Activated CD4-positive, CD25-positive, alpha-beta regulatory T cell treated with anti-CD3 and anti-CD28 coated beads, Interleukin-2, amount 50 U/mL, for 16 hours (primary cell): Measurements from ENCODE around the gene ARSB.

Experiments
- DNase-seq: peaks from one replicate; pipeline ENCODE4 v3.0.0-alpha.2; 2020; ENCODE audit warnings: low read depth, low spot score

ARSB gene

GRCh38 chr5:78837836-78838235 is 147.3 kb downstream of the ARSB start:
- DNase-seq: no peak

GRCh38 chr5:78835176-78835575 is 149.9 kb downstream of the ARSB start:
- DNase-seq: no peak

GRCh38 chr5:78833284-78833683 is 151.8 kb downstream of the ARSB start:
- no peak for DNase-seq

- no peak for DNase-seq
These were observed 154.5 kb downstream of the ARSB start for GRCh38 chr5:78830528-78831046.

DNA sequence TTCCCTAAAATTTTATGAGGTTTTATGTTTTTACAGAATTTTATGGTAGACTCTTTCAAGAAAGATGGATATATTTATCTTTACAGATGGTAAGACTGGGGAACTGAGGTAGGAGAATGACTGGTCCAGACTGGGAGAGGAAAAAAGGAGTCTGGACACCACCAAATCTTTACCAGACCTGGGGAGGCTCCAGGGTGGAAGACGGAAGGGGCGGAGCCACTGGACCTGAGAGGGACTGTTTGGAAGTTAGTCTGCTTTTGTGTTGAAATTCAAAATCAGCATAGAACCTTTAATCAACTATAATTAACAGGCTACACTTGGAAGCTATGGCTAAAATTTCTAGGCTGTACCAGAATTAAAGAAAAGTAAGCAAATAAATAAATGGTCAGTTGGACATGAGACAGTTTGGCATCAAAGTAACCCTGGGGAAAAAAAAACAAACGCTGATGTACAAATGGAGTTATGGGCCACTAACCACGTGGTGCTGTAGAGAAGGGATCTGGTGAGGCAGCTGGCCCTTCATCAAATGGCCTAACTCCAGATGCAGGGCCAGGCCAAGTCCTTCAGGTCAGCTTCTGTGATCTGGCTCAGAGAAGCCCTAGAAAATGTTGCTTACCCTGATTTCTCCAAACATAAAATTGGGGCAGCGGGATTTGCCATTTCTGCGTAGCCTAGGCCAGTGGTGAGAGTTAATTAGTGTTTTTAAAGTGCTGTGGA is 155.1 kb downstream of the ARSB start:
- no peak for DNase-seq

DNA sequence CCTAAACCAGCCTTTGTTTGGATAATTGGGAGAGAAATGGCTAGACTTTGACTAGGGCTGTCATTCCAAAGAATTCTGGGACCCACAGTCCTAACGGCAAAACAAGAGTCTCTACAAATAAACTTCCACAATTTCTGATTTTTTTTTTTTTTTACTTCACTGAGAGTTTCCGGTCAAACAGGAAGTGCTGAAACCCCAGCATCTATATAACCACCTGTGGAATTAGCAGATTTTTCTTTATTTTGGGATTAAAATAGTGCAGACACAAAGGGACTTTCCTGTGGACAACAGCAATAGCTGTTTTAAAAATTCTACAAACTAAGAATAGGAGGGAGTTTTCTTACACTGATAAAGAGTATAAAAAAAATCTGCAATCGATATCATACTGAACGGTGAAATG is 157.4 kb downstream of the ARSB start:
- no peak for DNase-seq

GRCh38 chr5:78824831-78825281 is 160.3 kb downstream of the ARSB start:
- no peak for DNase-seq

GRCh38 chr5:78823196-78823595 is 161.9 kb downstream of the ARSB start:
- no peak for DNase-seq

- DNase-seq: no peak
These were observed 163.5 kb downstream of the ARSB start for GRCh38 chr5:78821536-78822021.

DNA sequence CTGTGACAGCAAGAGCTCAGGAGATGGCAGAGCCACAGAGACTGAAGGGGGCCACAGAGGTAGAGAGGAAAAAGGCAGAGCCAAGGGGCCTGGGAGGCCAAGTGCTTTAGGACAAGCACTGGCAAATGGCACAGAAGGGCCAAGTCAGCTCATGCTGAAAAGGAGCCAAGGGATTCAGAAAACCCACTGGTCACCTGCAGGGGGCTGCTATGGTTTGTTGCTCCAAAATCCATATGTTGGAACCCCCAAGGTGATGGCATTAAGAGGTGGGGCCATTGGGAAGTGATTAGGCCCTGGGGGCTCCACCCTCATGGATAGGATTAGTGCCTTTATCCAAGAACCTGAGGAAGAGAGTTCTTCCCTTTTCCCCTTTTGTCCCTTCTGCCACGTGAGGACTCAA is 165.4 kb downstream of the ARSB start:
- DNase-seq: no peak

DNA sequence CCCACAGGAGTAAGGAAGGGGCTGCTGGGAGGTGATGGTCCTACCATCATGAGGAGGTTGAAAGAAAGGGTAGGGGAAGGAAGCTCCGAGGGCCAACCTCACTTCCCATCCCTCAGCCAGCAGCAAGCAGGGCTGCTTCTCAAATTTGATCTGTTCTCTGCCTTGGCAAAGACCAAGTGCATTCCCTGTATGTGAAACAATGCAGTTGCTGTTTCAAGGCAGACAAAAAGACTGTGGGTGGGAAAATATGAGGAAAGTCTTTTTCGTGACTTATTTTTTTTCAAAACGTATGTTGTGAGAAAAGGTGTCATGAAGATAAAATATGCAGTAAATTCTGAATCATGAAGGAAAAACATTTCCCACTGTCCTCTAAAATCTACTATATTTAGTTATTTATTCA is 165.9 kb downstream of the ARSB start:
- DNase-seq: no peak

GRCh38 chr5:78816143-78816765 is 168.9 kb downstream of the ARSB start:
- no peak for DNase-seq

- no peak for DNase-seq
These were observed 171.1 kb downstream of the ARSB start for GRCh38 chr5:78813906-78814530.

DNA sequence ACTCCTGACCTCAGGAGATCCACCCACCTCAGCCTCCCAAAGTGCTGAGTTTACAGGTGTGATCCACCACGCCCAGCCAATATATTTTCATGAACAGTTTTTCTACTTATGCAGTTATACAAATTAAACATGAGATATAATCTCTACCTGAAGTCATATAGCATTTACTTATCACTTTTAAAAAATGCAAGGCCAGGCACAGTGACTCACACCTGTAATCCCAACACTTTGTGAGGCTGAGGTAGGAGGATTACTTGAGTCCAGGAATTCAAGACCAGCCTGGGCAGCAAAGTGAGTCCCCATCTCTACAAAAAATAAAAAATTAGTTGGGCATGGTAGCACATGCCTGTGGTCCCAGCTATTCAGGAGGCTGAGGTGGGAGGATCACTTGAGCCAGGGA is 171.8 kb downstream of the ARSB start:
- DNase-seq: no peak

- no peak for DNase-seq
These were observed 173.2 kb downstream of the ARSB start for GRCh38 chr5:78811866-78812265.

GRCh38 chr5:78811121-78811817 is 173.8 kb downstream of the ARSB start:
- no peak for DNase-seq

DNA sequence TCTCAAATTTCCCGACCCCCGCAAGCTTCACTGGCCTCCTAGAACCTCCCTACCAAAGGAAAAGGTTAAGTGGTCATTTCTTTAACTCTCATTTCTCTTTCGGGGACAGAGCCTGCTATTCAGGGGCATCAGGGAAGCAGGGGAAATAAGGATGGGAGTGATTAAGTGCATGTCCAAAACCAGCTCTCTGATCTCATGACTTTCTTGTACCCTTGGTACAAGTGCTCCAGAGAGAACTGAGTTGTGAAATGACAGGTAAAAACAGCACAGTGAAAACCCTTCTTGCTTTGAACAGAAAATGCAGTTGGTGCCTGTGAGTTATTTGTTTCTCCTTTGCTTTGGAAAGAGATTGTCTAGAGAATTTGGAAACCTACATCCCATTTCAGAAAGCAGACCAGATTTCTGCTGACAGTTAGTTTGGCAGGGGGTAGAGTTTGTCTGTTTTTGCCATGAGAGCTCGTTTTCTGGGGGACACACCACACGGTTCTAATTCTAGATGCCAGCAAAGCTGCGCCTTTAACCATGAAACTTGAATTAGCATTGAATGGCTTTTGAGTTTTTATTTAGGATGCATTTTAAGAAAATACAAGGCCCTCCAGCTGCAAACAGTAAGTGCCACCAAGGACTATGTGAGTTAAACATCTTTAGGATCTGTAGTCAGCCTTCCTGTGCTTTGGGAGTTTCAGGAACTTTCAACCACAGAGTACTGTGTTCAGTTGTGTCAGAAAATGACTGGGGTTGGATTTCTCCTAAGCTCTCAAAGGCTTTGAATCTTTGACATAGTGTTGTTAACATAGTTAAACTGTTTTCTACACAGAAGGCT is 174.8 kb downstream of the ARSB start:
- no peak for DNase-seq

DNA sequence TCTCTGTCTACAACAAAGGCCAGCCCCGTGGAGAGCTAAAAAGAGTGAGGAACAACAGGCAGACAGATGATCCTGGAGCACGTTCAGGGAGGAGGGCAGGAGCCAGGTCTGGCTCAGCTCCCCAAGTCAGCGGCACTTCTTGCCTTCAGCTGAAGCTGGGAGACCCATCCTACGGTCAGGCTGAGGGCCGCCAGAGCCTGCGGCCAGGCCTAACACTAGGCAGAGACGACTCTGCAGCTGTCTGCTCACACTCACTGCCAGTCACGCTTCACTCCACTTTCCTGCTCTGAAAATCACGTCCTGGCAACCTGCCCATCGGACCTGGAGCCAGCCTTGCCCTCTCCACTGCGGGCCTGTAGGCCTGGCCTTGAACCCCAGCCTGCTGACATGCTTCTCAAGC is 175.7 kb downstream of the ARSB start:
- DNase-seq: no peak

DNA sequence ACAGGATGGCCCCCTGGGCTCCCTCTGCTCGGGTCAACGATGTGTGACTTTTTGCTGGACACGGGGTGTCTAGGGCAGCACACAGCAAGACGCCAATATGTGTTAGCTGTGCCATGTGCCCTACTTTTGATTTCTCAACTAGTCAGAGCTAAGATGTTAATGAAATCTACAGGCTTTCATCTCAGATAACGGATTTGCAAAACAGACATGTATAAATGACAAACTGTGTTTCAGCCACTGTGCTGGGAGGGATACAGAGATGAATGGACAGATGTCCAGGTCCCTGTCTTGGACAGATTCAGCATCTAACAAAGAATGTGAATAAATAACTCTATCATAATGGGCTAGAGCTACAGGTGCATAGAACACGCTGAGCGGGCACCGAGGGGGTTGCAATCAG is 176.3 kb downstream of the ARSB start:
- DNase-seq: no peak

- DNase-seq: no peak
These were observed 176.7 kb downstream of the ARSB start for GRCh38 chr5:78808380-78808779.

- no peak for DNase-seq
These were observed 178.6 kb downstream of the ARSB start for GRCh38 chr5:78806544-78806943.
